Suppressor macrophage treated with lipopolysaccharide for 4 hours (primary cell): ENCODE data around the gene MED22.
A peak's percentile ranks its signal among the peaks of the same experiment; 100 is the strongest.
"Not testable (repeated sequence)": the region's sequence is repeated elsewhere in the genome, so short reads cannot be mapped to it uniquely, and the experiment has no call there.

Experiments used
- DNase-seq: peaks from one replicate; pipeline ENCODE4 v3.0.0-alpha.2; 2020

Gene MED22

DNA sequence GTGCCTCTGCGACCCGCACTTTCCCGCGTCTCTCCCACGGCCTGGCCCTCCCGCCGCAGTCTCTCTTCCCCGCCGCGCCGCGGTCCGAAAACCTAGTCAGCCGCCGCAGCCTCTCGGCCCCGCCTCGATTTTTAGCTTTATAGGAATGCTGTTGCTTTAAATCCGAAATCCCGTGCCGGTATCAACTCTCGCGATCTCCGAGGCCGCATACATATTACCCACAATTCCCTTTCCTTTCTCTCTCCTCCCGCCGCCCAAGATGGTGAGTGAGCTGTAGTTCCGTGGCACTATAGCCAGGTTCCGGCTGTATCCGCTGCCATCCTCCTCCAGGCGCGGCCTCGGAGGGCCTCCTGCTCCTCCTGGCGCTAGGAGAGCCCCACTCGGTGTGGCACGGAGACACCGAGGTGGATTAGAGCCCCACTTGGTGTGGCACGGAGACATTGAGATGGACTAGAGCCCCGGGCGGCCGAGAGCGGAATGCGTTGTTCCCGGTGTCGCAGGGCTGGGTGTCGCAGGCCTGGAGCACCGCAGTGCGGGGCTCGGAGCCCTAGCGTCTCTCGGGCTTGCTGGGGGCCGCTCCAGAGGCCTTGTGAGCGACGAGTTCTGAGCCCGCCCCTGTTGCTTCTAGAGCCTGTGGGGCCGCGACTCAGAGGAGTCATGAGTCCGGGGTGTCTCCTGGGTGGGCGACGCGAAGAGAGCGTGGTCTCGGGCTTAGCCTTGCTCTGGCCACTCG, at the start of gene MED22, which contains the start of gene RPL7A:
TSS of gene MED22 (minus strand) at position 147 of the 733 bp plus-strand sequence. CDS start 1,469 bp downstream, outside the sequence.
TSS of gene RPL7A (plus strand) at position 234 of the 733 bp plus-strand sequence. CDS start at position 260, 26 bp downstream.
- peak; percentile 97 for DNase-seq

DNA sequence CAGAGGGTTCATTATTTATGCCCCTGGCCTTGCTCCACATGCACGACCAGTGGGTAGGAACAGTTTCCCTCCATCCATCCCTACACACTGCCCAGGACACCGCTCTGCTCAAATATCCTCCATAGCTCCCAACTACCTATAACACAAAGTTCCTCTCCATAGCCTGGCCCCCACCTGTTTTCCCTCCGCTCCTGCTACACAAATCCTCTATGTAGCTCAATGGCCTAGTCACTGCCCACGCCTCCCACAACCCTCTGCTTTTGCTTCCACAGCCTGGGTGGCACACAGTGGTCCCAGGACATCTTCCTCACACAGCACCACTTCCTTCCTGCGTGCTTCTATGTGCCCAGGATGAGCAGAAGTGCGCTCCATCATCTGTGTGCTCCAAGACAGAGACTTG, 49.4 kb upstream of the MED22 start:
- DNase-seq: no peak

DNA sequence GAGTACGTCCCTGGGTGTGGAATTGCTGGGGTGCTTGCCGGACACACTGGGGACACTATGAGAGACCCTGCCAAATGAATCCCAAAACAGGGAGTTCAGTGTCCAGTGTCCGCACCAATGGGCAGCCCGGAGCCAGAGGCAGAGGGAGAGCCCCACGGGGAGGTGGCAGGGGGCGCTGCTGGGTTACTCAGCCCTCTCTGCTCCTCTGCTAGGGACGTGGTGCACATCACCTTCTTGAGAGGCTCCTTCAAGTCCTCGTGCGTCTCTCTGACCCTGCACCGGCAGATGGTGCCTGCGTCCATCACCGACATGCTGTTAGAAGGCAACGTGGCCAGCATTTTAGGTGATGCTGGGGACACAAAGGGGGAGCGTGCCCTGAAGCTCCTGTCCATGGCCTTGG, 49.0 kb upstream of the MED22 start:
- DNase-seq: no peak

DNA sequence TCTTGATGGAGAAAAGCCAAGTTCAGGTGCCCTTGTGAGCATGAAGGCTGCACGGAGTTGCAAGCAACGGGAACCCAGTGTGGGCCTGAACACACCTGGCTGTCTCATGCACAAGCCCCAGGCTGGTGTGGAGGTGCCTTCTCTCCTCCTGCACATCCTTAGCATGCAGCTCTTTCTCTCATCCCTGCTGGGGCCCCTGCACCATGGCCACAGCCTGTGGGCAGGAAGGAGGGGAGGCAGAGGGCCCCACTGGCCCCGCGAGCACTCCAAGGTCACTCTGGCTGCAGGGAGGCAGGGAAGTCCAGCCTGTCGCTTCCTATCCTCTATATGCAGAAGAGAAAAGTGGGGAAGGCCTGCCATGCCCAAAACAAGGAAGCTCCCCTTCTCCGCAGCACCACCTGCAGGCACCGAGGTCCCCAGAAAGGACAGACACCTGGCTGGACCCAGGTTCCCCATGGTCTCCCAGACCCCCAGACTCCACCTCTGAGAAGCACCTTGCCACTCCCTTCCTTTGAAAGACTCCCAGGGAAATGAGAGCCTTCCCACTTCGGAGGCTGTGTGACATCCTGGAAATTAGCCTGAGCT, 46.8 kb upstream of the MED22 start:
- no peak for DNase-seq

DNA sequence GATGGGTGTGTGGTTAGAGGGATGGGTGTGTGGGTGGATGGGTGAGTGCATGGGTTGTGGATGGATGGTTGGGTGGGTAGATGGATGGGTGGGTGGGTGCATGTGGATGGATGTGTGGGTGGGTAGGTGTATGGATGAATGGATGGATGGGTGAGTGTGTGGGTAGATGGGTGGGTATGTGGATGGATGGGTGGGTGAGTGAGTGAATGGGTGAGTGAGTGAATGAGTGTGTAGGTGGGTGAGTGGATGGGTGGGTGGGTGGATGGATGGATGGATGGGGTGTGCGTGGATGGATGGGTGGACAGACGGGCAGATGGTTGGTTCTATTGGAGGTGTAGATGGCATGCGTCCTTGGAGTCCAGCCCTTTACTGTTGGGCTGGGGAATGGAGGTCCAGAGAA, 45.5 kb upstream of the MED22 start:
- no peak for DNase-seq

DNA sequence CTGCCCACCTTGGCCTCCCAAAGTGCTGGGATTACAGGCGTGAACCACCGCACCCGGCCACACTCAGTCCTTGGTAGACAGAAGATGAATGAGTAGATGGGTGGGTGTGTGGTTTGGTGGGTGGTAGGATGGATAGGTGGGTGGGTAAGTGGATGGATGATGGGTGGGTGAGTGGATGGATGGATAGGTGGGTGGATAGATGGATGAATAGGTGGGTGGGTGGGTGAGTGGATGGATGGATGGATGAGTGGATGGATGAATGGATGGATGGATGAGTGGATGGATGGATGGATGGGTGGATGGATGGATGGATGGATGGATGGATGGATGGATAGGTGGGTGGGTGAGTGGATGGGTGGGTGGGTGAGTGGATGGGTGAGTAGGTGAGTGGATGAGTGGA, 44.4 kb upstream of the MED22 start:
- not testable (repeated sequence) for DNase-seq

DNA sequence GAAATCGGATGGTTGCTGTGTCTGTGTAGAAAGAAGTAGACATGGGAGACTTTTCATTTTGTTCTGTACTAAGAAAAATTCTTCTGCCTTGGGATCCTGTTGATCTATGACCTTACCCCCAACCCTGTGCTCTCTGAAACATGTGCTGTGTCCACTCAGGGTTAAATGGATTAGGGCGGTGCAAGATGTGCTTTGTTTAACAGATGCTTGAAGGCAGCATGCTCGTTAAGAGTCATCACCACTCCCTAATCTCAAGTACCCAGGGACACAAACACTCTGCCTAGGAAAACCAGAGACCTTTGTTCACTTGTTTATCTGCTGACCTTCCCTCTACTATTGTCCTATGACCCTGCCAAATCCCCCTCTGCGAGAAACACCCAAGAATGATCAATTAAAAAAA, 43.5 kb upstream of the MED22 start:
- DNase-seq: not testable (repeated sequence)

DNA sequence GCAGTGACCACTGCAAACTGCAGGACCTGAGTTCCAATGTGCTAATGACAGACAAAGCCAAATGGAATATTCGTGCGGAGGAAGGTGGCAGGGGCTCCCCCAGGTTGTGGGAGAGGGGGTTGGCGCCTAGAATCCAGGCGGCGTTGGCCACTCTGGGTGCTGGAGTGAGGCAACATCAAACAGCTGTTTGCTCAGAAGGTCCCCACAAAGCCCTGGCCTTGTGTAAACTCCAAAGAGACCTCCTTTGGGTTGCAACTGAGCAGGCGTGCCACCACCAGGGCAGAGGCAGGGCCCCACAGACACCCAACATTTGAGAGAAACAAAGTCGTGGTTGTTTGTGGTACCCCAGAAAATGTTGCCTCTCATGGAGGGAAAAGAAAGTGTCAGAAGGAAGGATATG, 42.8 kb upstream of the MED22 start:
- no peak for DNase-seq

DNA sequence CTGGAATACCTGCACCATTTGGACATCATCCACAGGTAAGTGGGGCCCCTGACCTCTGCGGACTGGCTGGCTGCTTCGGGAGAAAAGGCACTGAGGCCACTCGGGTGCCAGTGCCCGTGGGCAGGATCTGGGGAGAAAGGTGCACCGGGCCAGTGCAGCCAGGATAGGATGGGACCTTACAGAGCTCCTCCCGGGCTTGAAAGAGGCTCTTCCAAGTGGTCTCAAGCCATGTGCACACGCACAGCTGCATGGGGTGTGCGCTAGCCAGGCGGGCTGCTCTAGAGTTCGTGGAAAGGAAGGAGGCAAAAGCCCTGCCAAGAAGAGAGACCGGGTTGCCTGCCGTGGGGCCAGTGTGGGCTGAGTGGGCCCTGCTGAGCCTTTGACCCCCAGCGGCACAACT, 41.6 kb upstream of the MED22 start:
- no peak for DNase-seq

DNA sequence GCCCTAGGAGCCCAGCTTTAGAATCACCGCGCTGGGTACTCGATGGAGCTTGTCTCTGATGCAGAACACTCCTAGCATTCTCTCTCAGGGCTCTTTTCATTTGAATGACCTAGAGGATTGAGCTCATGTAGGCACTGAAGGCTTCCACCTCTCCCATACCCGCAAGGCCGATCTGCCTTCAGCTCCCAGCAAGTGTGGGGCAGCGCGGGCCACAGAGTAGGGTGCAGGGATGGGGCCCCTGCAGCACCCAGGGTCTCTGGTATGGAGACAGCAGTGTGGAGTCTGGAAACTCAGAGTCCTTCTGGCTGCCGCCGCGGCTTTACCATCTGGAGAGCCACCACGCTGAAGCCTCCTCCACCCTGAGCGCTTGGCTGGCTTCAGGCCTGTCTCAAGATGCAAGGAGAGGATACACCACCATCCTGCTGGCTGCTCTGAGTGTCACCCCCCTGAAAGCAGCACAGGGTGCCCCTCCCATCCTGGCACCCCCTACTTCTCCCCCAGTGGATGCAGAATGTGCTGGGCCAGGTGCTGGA, 41.2 kb upstream of the MED22 start:
- no peak for DNase-seq

DNA sequence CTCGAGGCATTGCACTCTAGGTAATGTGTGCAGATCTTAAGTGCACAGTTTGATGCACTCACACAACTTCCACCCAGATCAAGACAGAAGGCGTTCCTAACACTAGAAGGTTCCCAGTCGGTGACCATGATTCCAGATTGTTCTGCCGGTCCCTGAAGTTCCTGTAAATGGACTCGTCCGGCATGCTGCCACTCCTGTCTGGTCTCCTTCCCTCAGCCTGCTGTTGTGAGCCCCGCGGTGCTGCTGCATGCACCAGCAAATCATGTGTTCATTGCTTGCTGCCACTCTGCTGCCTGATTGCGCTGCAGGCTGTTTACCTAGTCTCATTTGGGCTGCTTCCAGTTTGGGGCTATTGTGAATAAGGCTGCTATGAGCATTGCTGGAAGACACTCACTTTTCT, 39.7 kb upstream of the MED22 start:
- no peak for DNase-seq

DNA sequence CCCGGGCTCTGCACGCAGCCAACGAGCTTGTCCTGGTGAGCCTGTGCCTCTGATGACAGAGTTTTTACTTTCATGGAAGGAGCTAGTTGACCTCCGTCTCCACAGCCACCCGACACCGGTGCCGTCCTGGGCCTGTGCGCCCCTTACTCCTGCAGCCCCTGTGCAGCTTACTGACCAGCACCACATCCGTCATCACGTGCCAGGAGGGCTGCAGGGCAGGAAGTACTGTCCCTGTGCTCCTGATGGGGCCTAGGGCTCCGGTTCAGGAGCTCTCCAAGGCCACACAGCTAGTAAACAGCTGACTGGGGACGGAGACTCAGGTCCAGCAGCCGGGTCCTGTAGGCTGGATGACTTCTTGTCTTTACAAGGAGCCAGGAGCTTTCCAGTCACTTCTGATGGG, 38.4 kb upstream of the MED22 start:
- DNase-seq: no peak

DNA sequence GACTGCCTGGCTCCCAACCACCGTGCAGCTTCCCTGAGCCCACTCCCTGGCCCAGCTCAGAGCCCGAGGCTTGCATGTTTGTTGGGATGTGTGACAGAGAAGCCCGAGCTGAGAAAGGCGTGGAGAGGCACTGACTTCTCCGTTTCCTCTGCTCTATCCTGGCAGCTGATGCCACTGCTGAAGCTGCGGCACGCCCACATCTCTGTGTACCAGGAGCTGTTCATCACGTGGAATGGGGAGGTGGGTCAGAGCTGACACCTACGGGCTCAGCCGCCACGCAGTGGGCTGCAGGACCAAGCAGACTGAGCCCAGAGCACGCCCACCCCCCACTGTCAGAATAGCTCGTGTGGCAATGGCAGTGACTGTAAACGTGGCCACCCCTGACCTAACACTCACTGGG, 37.5 kb upstream of the MED22 start:
- DNase-seq: no peak

DNA sequence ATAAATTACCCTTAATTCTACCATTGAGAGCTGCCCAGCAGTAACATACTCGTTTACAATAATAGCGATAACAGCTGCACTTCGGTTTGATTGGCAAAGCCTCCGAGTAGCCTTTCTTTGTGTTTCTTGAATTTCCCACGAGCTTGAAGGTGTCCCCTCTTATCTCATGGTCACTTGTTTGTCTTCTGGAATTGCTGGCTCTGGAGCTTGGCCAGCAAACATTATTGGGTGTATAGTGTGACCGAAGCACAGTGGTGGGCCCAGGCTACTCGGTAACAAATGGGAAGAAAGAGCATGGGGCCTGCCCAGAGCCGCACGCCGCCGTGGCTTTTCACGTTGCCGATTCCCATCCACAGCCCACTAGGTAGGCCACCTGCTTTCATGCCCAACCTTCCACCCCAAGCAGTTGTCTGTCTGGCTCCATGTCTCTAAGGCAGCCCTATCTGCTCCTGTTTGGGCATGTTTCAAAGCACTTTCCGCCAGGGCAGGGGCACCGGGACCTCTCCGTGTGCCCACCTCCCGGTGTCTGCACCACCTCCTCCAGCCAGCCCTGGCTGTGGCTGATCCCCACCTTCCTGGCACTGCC, 36.9 kb upstream of the MED22 start:
- no peak for DNase-seq

DNA sequence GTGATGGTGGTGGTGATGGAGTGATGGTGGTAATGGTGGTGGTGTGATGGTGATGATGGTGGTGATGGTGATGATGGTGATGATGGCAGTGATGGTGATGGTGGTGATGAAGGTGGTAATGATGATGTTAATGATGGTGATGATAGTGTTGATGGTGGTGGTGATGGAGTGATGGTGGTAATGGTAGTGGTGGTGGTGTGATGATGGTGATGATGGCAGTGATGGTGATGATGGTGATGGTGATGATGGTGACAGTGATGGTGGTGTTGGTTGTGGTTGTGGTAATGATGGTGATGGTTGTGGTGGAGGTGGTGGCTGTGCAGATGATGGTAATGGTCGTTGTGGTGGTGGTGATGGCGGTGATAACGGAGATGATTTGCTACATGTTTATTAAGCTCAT, 35.5 kb upstream of the MED22 start:
- DNase-seq: no peak

DNA sequence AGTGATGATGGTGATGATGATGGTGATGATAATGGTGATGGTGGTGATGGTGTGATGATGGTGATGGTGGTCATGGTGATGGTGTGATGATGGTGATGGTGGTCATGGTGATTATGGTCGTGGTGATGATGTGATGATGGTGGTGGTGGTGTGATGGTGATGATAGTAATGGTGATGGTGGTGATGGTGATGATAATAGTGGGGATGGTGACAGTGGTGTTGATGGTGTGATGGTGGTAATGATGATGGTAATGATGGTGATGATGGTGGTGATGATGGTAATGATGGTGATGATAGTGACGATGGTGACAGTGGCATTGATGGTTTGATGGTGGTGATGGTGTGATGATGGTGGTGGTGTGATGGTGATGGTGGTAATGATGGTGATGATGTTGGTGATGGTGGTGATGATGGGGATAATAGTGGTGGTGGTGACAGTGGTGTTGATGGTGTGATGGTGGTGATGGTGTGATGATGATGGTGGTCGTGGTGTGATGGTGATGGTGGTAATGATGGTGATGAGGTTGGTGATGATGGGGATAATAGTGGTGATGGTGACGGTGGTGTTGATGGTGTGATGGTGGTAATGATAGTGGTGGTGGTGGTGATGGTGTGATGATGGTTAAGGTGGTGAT, 34.7 kb upstream of the MED22 start:
- DNase-seq: no peak

DNA sequence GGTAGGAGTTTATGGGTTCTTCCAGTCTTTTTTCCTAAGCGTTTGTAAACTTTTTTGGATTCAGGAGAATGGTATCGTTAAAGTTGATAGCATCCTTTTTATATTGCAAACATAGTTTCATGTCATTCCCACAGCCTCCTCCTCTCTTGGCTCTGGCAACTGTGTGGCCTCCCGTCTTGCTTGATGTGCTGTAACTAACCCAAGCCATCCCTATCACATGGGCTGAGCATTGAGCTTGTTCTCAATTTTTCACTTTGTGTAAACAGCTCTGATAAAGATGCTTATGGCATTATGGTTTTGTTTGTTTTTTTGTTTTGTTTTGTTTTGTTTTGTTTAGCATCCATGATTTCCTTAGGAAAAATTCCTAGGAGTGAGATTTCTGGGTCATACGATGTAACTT, 32.8 kb upstream of the MED22 start:
- DNase-seq: no peak

DNA sequence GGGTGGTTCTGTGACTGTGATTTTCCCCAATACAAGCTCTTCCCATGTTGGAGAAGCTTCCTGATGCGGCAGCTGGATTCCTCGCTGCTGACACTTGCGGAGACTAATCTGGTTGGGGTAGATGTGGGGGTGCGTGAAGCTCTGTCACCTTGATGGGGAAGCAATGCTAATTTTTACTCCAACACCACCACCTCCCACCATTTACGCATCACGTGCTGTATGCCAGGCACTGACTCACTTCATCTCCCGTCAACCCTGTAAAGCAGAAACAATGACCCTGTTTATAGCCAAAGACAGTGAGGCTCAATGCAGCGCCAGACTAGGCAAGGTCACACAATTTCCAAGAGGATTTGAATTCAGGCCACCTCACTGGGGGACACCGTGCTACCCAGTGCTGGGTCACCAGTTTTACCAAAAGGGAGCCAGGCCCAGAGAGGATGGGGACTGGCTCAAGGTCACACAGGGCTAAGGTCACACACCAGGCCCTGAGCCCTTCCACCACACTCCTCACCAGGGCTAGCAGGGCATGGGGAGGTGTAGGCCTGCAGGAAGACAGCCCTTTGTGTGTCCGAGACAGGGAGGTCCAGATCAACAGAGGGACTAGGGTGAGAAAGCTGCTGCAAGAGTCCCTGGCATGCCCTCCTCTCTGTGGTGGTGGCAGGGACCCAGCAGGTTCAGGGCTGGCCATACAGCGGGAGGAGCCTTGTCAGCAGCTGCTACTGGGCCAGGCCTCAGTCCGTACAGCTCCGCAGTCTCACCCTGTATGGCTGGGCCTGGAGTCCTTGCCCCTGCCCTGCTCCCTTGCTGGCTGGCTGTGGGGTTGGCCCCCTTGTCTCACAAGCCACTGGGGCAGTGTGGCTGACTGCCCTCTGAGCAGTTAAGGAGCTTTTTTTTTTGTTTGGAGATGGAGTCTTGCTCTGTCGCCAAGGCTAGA, 31.5 kb upstream of the MED22 start:
- no peak for DNase-seq

DNA sequence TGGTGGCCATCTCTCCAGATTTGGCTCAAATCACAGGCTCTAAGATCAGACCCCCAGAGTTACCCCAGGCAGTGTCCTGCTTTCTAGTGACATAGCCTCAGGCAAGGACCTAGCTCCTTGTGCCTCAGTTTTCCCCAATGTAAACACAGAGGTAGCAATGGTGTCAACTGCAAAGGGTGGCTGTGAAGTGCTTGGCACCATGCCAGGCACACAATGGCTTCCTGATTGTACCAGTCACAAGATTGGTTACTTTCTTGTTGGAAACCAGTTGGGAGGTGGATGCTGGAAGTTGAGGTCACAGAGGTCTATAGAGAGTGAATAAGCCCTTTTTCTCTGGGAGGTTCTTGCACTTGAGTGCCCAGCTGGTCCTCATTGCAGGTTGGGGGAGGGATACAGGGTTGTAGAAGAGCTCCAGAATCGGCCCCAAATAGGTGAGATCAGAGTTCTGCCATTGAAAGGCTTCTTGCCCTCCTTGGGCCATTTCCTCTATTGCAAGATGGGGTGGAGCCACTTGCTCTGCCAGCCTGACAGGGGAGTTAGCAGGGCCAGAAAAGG, 30.6 kb upstream of the MED22 start:
- DNase-seq: no peak

DNA sequence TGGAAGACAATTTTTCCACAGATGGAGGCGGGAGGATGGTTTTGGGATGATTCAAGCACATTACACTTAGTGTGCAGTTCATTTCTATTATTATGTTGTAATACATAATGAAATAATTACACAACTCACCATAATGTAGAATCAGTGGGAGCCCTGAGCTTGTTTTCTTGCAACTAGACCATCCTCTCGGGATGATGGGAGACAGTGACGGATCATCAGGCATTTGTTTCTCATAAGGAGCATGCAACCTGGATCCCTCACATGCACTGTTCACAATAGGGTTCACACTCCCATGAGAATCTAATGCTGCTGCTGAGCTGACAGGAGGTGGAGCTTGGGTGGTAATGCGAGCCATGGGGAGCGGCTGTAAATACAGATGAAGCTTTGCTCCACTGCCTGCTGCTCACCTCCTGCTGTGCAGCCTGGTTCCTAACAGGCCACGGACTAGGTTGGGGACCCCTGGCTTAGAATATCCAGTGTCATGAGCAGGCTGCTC, 29.8 kb upstream of the MED22 start:
- no peak for DNase-seq

DNA sequence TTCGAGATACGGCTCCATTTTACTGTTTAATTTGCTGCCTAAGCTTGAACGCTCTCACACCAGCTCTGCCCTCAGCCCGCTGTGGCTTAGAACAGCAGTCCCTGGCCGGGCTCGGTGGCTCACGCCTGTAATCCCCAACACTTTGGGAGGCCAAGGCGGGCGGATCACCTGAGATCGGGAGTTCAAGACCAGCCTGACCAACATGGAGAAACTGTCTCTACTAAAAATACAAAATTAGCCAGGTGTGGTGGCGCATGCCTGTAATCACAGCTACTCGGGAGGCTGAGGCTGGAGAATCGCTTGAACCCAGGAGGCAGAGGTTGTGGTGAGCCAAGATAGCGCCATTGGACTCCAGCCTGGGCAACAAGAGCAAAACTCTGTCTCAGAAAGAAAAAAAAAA, 29.3 kb upstream of the MED22 start:
- not testable (repeated sequence) for DNase-seq
